Measurements from ENCODE around the gene SYPL2. TPM values are rescaled to one million over a fixed set of nuclear protein-coding genes. Genes with fewer than 3 reads are reported as not detected.

Gene SYPL2
- total and polyA plus RNA-seq, 2 of the 8 experiments (the other 6 are each of a cell fraction or from before 2014, with no cell fraction given): 1.5 TPM

DNA sequence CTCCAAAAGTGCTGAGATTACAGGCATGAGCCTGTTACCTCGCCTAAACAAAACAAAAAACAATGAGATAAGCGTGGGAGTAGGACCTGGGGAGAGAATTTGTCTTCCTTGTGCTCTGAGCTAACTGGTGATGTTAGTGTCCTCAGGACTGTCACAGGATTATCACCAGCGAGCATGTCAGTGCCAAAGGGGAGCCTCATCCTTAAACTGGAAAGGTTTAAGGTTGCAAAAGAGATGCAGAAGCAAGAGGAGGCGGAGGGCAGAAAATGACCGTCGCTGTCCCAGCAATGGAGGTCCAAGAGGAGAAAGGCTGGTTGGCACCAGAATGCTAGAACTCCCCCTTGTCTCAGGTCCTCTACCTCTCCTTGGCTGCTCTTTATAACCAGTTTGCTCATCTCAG lies 3.9 kb downstream of the SYPL2 start:
- Histone ChIP-seq H4K91ac (replicated peaks; ENCODE audit: insufficient read length, low read length) (no peak overlapping the region), H2BK5ac (ENCODE audit: low read depth, low read length) (no peak overlapping the region), H3K79me1 (ENCODE audit: low read depth, low read length) (no peaks in the 10 kb centered on the region), H3K23ac (ENCODE audit: insufficient read length) (no peak overlapping the region), H3K4me2 (ENCODE audit: insufficient read depth in 1 of 2, low read depth in 2 of 2, low read length in 2 of 2) (no peak overlapping the region), H3K18ac (ENCODE audit: extremely low read depth, low read length) (no peak overlapping the region), H3K4ac (replicated peaks; ENCODE audit: insufficient read length, low read depth, low read length) (no peak overlapping the region), H3K9ac (replicated peaks in 1 of 4; ENCODE audit: extremely low read depth in 1 of 4, low read depth in 3 of 4, low read length in 3 of 4) (no peak overlapping the region), H3K36me3 (ENCODE audit: control insufficient read depth in 2 of 4, insufficient read depth in 4 of 4, low read length in 3 of 4) (no peaks in the 10 kb centered on the region), H4K8ac (ENCODE audit: extremely low read depth, insufficient read depth, low read length) (no peak overlapping the region), H2BK15ac (ENCODE audit: low read length) (no peak overlapping the region), H3K79me2 (ENCODE audit: control insufficient read depth in 1 of 2, insufficient read depth in 2 of 2, low read length in 2 of 2) (no peaks in the 10 kb centered on the region), H4K20me1 (replicated peaks in 1 of 2; ENCODE audit: control insufficient read depth in 1 of 2, insufficient read depth in 2 of 2, low read length in 2 of 2) (no peaks in the 10 kb centered on the region), H2BK120ac (replicated peaks; ENCODE audit: low read depth, low read length) (no peak overlapping the region), H2AK5ac (ENCODE audit: low read depth, low read length) (no peak overlapping the region), H3K14ac (ENCODE audit: insufficient read length) (no peak overlapping the region), H3K4me3 (ENCODE audit: extremely low read depth in 1 of 4, insufficient read depth in 2 of 4, low read depth in 3 of 4, low read length in 4 of 4) (no peak overlapping the region), H4K5ac (ENCODE audit: insufficient read length, low read depth, low read length) (no peak overlapping the region), H3K4me1 (replicated peaks in 1 of 4; ENCODE audit: control insufficient read depth in 3 of 4, insufficient read depth in 4 of 4, low read length in 3 of 4) (peaks cover 0 to 8% (median 1%) of the 10 kb centered on the region in 4 experiments; a peak in 5 of 7 replicates), H2BK12ac (ENCODE audit: low read depth, low read length) (no peak overlapping the region), H3K56ac (replicated peaks; ENCODE audit: insufficient read length, low read depth, low read length) (no peak overlapping the region), H3K23me2 (ENCODE audit: low read depth, low read length) (peaks cover 8% of the 10 kb centered on the region; the same call in 1 of the 2 replicates), H3K27me3 (replicated peaks in 1 of 4; ENCODE audit: control insufficient read depth in 3 of 4, extremely low read depth in 1 of 4, insufficient read depth in 3 of 4, low read length in 3 of 4) (peaks cover 3 to 36% (median 29%) of the 10 kb centered on the region in 4 experiments), H2AFZ (ENCODE audit: low read length) (no peak overlapping the region), H3K27ac (ENCODE audit: low read depth, low read length) (no peak overlapping the region), H2BK20ac (ENCODE audit: low read length) (peak overlapping the region; percentile 29; the same call in 1 of the 2 replicates), H3K9me3 (ENCODE audit: insufficient read depth in 2 of 2, low read depth in 1 of 2, low read length in 1 of 2) (no peaks in the 10 kb centered on the region)
- no peak for DNase-seq (ENCODE audit: low read depth in 1 of 2, low spot score in 2 of 2)
- ChIA-PET CTCF (ENCODE audit: partially characterized antibody) (interaction anchor here (0.8 to 1.5 kb wide), 4 partner anchors 13 to 21 kb away, joined by 3 to 4 read pairs (median 3); partner anchors contain the start of gene ATXN7L2), POLR2A (ENCODE audit: partially characterized antibody) (interaction anchor here (1.8 kb wide), 1 partner anchor 9 kb away, joined by 4 read pairs; no protein-coding TSS in a partner anchor)
- 76% methylated on average over 6 of the region's 6 CpGs; no CpG with 5 or more reads in 1 of the 2 experiments for WGBS, 2 experiments (ENCODE audit: extremely low coverage in 1 of 2, insufficient coverage in 1 of 2, insufficient read length in 1 of 2, insufficient replicate concordance in 2 of 2, low coverage in 1 of 2, low lambda C conversion rate in 2 of 2, missing lambda C conversion rate in 1 of 2)
- FAIRE-seq: no peak
- no peak for TF ChIP-seq POLR2AphosphoS5 (IDR thresholded peaks at IDR 0.05; ENCODE audit: low read depth, low read length)
- TF ChIP-seq KDM4A (IDR thresholded peaks at IDR 0.05; ENCODE audit: low read depth, low read length, severe bottlenecking): no peak
- TF ChIP-seq CBX5 (IDR thresholded peaks at IDR 0.05; ENCODE audit: low read depth, low read length): no peak
- no peak for TF ChIP-seq SP4 (IDR thresholded peaks at IDR 0.05; ENCODE audit: low read length)
- no peak for TF ChIP-seq KDM1A (IDR thresholded peaks at IDR 0.05; ENCODE audit: borderline replicate concordance, low read length)
